Activated T-cell treated with anti-CD3 and anti-CD28 coated beads for 1 hour (primary cell): ENCODE measurements around the gene PPP3CA.
"Not testable (repeated sequence)": the region's sequence is repeated elsewhere in the genome, so short reads cannot be mapped to it uniquely, and the experiment has no call there.

Source experiments
- DNase-seq: peaks from one replicate; pipeline ENCODE4 v3.0.0-alpha.2; 2020; ENCODE audit warnings: low read depth

PPP3CA gene

GRCh38 chr4:101098666-101099400 is 248.5 kb downstream of the PPP3CA start:
- DNase-seq, result no peak

- DNase-seq, result not testable (repeated sequence)
These were observed 254.7 kb downstream of the PPP3CA start for GRCh38 chr4:101092609-101093008.

GRCh38 chr4:101089168-101089567 is 258.2 kb downstream of the PPP3CA start:
- DNase-seq, result no peak

- DNase-seq, result no peak
These were observed 260.3 kb downstream of the PPP3CA start for GRCh38 chr4:101086801-101087586.

- no peak for DNase-seq
These were observed 264.2 kb downstream of the PPP3CA start for GRCh38 chr4:101083131-101083530.

- no peak for DNase-seq
These were observed 265.5 kb downstream of the PPP3CA start for GRCh38 chr4:101081695-101082369.

- no peak for DNase-seq
These were observed 266.2 kb downstream of the PPP3CA start for GRCh38 chr4:101081166-101081565.

- no peak for DNase-seq
These were observed 268.4 kb downstream of the PPP3CA start for GRCh38 chr4:101078950-101079349.

- DNase-seq, result no peak
These were observed 271.3 kb downstream of the PPP3CA start for GRCh38 chr4:101076032-101076431.

GRCh38 chr4:101075536-101075935 is 271.8 kb downstream of the PPP3CA start:
- no peak for DNase-seq

GRCh38 chr4:101074326-101074725 is 273.0 kb downstream of the PPP3CA start:
- DNase-seq, result no peak

GRCh38 chr4:101071241-101071640 is 276.1 kb downstream of the PPP3CA start:
- no peak for DNase-seq

- DNase-seq, result no peak
These were observed 279.2 kb downstream of the PPP3CA start for GRCh38 chr4:101068115-101068514.

GRCh38 chr4:101067383-101067782 is 279.9 kb downstream of the PPP3CA start:
- DNase-seq, result no peak

GRCh38 chr4:101066626-101067170 is 280.6 kb downstream of the PPP3CA start:
- no peak for DNase-seq

- DNase-seq, result no peak
These were observed 281.3 kb downstream of the PPP3CA start for GRCh38 chr4:101065935-101066485.

- no peak for DNase-seq
These were observed 282.0 kb downstream of the PPP3CA start for GRCh38 chr4:101065346-101065745.

GRCh38 chr4:101064541-101065180 is 282.7 kb downstream of the PPP3CA start:
- no peak for DNase-seq

GRCh38 chr4:101055392-101055791 is 291.9 kb downstream of the PPP3CA start:
- DNase-seq, result no peak

- no peak for DNase-seq
These were observed 296.5 kb downstream of the PPP3CA start for GRCh38 chr4:101050837-101051205.

- no peak for DNase-seq
These were observed 297.1 kb downstream of the PPP3CA start for GRCh38 chr4:101050088-101050836.
